RWPE1 (cell line): Measurements from ENCODE around the gene TYW1.
"Not testable (repeated sequence)": the region's sequence is repeated elsewhere in the genome, so short reads cannot be mapped to it uniquely, and the experiment has no call there.

ENCODE experiments used
- CTCF ChIA-PET: fragments of 350-600 bp; sonication (Branson Sonifier 250); formaldehyde crosslinking; extraction: SDS; loops from one replicate; lab custom pipeline; 2021; lab: Yijun Ruan, JAX
- POLR2A ChIA-PET: fragments of 400-600 bp; formaldehyde crosslinking; extraction: SDS; loops from one replicate; lab custom pipeline; 2020; ENCODE audit warnings: antibody characterized with exemption; ENCODE audit not compliant: low non-redundant PET; lab: Yijun Ruan, JAX
- DNase-seq: peaks from one replicate; pipeline ENCODE4 v3.0.0; 2012; ENCODE audit warnings: low spot score
- H3K27ac ChIP-seq: fragments of 450-650 bp; 2 replicates; pipeline ENCODE4 v1.5.1; 2017
- TF ChIP-seq, protein P1 (sequence below): fragments of 450-650 bp; conservative IDR thresholded peaks from 2 replicates; pipeline ENCODE4 v1.5.1; 2017; ENCODE audit warnings: low read depth, mild to moderate bottlenecking

Gene TYW1

GRCh38 chr7:67022511-67022910, 25.9 kb downstream of the TYW1 start:
- TF ChIP-seq, protein P1, sequence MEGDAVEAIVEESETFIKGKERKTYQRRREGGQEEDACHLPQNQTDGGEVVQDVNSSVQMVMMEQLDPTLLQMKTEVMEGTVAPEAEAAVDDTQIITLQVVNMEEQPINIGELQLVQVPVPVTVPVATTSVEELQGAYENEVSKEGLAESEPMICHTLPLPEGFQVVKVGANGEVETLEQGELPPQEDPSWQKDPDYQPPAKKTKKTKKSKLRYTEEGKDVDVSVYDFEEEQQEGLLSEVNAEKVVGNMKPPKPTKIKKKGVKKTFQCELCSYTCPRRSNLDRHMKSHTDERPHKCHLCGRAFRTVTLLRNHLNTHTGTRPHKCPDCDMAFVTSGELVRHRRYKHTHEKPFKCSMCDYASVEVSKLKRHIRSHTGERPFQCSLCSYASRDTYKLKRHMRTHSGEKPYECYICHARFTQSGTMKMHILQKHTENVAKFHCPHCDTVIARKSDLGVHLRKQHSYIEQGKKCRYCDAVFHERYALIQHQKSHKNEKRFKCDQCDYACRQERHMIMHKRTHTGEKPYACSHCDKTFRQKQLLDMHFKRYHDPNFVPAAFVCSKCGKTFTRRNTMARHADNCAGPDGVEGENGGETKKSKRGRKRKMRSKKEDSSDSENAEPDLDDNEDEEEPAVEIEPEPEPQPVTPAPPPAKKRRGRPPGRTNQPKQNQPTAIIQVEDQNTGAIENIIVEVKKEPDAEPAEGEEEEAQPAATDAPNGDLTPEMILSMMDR = no peak
- POLR2A ChIA-PET = no interaction called here
- no peak overlapping the region for H3K27ac ChIP-seq
- no peak for DNase-seq
- CTCF ChIA-PET = no interaction called here

DNA sequence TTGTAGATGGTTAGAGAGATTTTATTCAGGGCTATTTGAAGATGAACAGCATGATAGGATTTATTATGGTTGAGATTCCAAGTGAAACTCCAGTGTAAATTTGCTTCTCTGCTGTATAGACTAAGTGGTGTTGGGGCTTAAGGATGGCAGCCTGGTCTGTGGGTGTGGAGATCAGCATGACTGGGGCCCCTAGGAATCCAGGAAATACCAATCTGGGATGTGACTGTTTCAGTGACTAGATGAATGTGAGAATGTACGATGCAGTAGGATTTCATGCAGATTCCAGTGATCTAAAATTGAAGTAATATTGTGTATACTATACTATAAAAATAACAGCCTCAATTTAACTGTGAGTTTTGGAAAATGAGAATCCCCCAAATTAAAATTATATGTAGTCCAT, 28.8 kb downstream of the TYW1 start:
- H3K27ac ChIP-seq, POLR2A ChIA-PET, CTCF ChIA-PET, DNase-seq: not testable (repeated sequence)

GRCh38 chr7:67031685-67032084, 35.1 kb downstream of the TYW1 start:
- H3K27ac ChIP-seq, POLR2A ChIA-PET, CTCF ChIA-PET, DNase-seq: not testable (repeated sequence)

- no peak for DNase-seq
- TF ChIP-seq, protein P1 = no peak
- POLR2A ChIA-PET = no interaction called here
- CTCF ChIA-PET = no interaction called here
- no peak overlapping the region for H3K27ac ChIP-seq
These were observed 36.6 kb downstream of the TYW1 start for GRCh38 chr7:67033251-67033650.

DNA sequence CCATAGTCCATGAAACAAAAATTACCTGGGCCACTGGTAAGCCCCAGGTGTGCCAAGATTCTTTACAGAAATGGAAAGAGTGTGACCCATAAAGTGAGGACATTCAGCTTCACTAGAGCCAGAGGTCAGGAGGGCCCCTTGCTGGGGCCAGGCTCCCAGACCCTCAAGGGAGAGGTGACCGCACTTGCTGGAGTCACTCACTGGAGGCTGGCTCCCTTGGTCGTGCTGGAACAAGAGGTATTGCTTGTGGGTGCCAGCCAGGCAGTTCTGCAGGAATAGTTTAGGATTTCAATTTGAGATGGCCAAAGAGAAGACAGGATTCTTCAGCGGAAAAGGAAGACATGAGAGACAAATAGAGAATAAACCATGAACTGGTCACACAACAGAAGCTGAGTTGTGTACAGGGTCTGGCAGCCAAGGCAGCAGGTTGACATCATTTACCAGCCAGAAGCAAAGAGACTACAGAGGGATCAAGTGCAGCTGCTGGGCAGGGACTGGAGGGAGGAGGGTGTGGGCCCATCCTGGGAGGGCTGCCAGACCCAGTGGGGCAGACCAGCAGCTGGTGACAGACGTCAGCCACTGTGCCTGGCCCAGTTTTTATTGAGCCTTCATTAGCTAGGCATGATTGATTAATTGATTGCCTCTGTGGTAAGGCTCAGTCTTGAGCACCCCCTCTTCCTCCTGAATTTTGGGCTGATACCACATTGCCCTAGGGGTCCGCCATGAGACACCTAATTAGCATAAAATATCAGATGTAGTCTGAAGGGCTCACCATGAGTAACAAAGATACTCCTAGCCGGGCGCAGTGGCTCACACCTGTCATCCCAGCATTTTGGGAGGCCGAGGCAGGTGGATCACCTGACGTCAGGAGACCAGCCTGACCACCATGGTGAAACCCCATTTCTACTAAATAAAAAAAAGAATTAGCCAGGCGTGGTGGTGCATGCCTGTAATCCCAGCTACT, 40.1 kb downstream of the TYW1 start:
- POLR2A ChIA-PET, CTCF ChIA-PET, H3K27ac ChIP-seq, DNase-seq: not testable (repeated sequence)

DNA sequence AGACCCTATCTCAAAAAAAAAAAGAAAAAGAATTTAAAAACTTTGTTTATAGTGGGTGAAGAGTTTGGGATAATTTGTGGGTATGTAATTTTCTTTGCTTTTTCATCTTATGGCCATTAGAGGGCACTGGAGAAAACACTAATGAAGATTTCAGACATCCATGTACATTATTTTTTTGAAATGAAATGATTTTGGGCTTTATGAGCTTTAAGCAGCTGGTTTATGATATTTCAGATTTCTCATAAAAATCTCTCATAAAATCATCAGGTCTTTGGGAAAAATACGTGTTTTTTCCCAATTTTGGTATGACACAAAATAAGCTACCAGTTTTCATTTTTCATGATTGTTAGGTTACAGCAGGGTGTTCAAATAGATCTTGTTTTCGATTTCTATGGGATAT, 44.2 kb downstream of the TYW1 start:
- TF ChIP-seq, protein P1 = peak; percentile 79
- H3K27ac ChIP-seq, POLR2A ChIA-PET, DNase-seq: not testable (repeated sequence)
- CTCF ChIA-PET = interaction anchor here (0.6 to 0.7 kb wide), 6 partner anchors 96 to 1930 kb away, joined by 3 to 4 read pairs (median 3); no protein-coding TSS in a partner anchor

- POLR2A ChIA-PET = not testable (repeated sequence)
- H3K27ac ChIP-seq = peak overlapping the region; percentile 77
- CTCF ChIA-PET = interaction anchor here (0.6 kb wide), 1 partner anchor 131 kb away, joined by 3 read pairs; no protein-coding TSS in a partner anchor
- DNase-seq = peak; percentile 41
These were observed 46.3 kb downstream of the TYW1 start for GRCh38 chr7:67042781-67043558.

DNA sequence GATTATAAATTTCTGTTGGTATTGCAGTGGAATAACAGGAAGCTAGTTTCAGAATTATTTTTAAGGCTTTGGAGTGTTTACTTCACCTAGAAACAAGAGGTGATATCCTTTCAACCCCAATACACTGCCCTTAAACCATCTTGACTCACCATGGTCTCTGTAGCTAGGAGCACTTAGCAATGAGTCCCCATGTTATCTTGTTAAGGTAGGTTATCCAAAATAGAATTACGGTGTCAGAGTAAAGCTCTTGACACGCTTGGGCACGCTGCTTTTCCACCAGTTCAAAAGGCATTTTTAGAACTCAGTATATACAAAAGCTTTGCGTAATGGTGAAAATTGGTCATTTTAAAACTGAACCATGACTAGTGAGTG, 46.9 kb downstream of the TYW1 start:
- H3K27ac ChIP-seq, POLR2A ChIA-PET, DNase-seq: not testable (repeated sequence)
- CTCF ChIA-PET = interaction anchor here (0.8 kb wide), 1 partner anchor 779 kb away, joined by 5 read pairs; no protein-coding TSS in a partner anchor

DNA sequence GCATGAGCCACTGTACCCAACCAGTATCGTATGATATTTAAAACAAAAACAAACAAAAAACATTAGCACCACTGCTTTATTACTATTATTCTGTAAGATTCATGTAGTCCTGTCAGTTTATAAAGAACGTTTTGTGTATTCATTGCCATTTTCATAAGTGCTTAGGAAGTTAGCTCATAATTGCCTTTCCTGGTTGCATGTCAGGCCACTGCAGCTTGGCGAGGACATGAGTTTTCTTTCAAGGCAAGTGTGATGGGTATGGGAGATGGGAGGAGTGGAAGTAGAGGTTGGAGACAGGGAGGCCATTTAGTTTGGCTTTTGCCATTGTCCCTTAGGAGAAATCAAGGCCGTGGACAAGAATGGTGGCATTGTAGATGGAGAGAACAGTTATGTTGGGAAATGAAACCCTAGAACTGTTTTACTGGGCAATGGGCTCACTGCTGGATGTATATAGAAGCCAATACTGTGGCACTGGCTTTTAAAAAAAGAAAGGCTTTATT, 48.9 kb downstream of the TYW1 start:
- TF ChIP-seq, protein P1 = no peak
- no peak for DNase-seq
- H3K27ac ChIP-seq = no peak overlapping the region
- POLR2A ChIA-PET = no interaction called here
- CTCF ChIA-PET = interaction anchor here (0.6 kb wide), 1 partner anchor 12 kb away, joined by 3 read pairs; no protein-coding TSS in a partner anchor

- H3K27ac ChIP-seq, POLR2A ChIA-PET, DNase-seq, CTCF ChIA-PET: not testable (repeated sequence)
These were observed 50.2 kb downstream of the TYW1 start for GRCh38 chr7:67046819-67047218.

GRCh38 chr7:67049908-67050307, 53.3 kb downstream of the TYW1 start:
- CTCF ChIA-PET, H3K27ac ChIP-seq, POLR2A ChIA-PET, DNase-seq: not testable (repeated sequence)

DNA sequence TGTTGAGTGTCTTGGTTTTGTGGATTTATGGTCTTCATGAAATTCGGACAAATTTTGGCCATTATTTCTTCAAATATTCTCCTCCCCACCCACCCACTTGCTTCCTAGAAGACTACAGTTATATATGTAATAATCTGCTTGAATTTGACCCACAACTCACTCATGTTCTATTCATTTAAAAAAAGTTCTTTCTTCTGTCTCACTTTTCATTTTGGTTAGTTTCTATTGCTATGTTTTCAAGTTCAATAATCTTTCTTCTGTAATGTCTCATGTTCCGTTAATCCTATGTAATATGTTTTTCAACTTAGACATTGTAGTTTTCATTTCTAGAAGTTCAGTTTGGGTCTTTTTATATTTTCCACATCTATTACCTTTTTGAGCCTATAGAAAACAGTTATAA, 55.5 kb downstream of the TYW1 start:
- H3K27ac ChIP-seq, CTCF ChIA-PET, POLR2A ChIA-PET, DNase-seq: not testable (repeated sequence)
